ENCODE measurements around the gene TUBA4A. TPM values are rescaled to one million over a fixed set of nuclear protein-coding genes. Genes with fewer than 3 reads are reported as not detected.

TUBA4A gene
- total and polyA plus RNA-seq, 9 donors: 7.9 to 53.6 (median 16.5) TPM

DNA sequence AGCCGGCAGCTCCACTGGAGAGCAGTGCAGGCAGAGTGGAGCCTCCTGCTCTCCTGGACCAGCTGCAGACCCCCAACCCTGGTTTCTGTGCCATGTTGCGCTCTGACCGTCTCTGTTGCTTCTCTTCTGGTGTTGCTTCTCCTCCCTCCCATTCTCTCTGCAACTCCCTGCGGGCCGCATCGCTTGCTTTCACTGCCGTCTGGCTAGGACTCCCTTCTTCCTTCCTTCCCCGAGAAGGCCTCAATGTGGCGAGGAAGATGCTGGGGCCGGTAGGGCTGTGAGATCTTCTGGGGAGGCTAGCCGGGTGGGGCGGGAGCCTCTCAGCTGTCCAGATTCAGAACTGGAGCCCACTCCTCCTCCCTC is 31.6 kb upstream of the TUBA4A start:
- H3K27me3 ChIP-seq: no peaks in the 10 kb centered on the region
- no peaks in the 10 kb centered on the region for H3K9me3 ChIP-seq
- TF ChIP-seq POLR2A (IDR thresholded peaks at IDR 0.05) (no peak), EP300 (IDR thresholded peaks at IDR 0.05) (no peak)
- TF ChIP-seq, protein P1, sequence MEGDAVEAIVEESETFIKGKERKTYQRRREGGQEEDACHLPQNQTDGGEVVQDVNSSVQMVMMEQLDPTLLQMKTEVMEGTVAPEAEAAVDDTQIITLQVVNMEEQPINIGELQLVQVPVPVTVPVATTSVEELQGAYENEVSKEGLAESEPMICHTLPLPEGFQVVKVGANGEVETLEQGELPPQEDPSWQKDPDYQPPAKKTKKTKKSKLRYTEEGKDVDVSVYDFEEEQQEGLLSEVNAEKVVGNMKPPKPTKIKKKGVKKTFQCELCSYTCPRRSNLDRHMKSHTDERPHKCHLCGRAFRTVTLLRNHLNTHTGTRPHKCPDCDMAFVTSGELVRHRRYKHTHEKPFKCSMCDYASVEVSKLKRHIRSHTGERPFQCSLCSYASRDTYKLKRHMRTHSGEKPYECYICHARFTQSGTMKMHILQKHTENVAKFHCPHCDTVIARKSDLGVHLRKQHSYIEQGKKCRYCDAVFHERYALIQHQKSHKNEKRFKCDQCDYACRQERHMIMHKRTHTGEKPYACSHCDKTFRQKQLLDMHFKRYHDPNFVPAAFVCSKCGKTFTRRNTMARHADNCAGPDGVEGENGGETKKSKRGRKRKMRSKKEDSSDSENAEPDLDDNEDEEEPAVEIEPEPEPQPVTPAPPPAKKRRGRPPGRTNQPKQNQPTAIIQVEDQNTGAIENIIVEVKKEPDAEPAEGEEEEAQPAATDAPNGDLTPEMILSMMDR (IDR thresholded peaks at IDR 0.05): no peak
- H3K4me1 ChIP-seq (ENCODE audit: insufficient read depth): peaks cover 11% of the 10 kb centered on the region
- DNase-seq: no peak
- intact Hi-C loops (cut with DNase I): no loop called here
- H3K4me3 ChIP-seq: no peak overlapping the region
- peak overlapping the region; percentile 34 to 90 for H3K27ac ChIP-seq
- 79 to 84% (median 83%) methylated on average over 12 of the region's 12 CpGs for WGBS, 3 donors
- no peaks in the 10 kb centered on the region for H3K36me3 ChIP-seq

DNA sequence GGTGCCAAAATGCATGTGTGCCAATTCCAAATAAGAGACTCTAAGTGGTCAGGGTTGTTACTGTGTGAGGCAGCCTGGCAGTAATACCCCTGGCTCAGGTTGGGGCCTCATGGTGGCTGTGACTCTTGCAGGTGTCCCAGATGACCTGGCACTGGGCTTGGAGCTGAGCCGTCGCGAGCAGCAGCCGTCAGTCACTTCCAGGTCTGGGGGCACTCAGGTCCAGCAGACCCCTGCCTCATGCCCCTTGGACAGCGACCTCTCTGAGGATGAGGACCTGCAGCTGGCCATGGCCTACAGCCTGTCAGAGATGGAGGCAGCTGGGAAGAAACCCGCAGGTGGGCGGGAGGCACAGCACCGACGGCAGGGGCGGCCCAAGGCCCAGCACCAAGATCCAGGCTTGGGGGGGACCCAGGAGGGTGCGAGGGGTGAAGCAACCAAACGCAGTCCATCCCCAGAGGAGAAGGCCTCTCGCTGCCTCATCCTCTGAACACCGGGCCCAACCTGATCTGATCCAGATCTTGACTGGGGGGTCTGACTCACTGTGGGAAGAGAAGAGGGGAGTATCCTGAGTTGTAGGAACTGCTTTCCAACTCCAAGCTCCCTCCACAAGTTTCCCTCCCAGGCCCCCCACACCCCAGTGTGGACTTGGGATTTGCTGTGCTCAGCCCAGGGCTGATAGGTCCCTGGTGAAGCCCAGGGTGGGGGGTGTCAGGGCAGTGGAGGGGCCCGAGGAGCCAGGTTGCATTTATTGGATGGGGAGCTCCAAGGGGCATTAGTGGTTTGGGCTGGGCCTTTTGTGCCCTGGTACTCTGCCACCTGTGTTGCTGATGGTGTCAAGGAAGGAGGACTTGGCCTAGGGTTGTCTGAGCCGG is 31.0 kb upstream of the TUBA4A start:
- intact Hi-C loops (cut with DNase I): no loop called here
- no peaks in the 10 kb centered on the region for H3K9me3 ChIP-seq
- peak in 1 of 5 donors; percentile 35 for DNase-seq
- no peaks in the 10 kb centered on the region for H3K36me3 ChIP-seq
- TF ChIP-seq, protein P1 (IDR thresholded peaks at IDR 0.05): no peak
- TF ChIP-seq EP300 (IDR thresholded peaks at IDR 0.05) (no peak), POLR2A (IDR thresholded peaks at IDR 0.05) (no peak)
- H3K27ac ChIP-seq: peak overlapping the region; percentile 34 to 90
- no peak overlapping the region for H3K4me3 ChIP-seq
- peaks cover 7% of the 10 kb centered on the region for H3K4me1 ChIP-seq (ENCODE audit: insufficient read depth)
- no peaks in the 10 kb centered on the region for H3K27me3 ChIP-seq
- WGBS, 3 donors: 82 to 84% (median 83%) methylated on average over 16 of the region's 16 CpGs

DNA sequence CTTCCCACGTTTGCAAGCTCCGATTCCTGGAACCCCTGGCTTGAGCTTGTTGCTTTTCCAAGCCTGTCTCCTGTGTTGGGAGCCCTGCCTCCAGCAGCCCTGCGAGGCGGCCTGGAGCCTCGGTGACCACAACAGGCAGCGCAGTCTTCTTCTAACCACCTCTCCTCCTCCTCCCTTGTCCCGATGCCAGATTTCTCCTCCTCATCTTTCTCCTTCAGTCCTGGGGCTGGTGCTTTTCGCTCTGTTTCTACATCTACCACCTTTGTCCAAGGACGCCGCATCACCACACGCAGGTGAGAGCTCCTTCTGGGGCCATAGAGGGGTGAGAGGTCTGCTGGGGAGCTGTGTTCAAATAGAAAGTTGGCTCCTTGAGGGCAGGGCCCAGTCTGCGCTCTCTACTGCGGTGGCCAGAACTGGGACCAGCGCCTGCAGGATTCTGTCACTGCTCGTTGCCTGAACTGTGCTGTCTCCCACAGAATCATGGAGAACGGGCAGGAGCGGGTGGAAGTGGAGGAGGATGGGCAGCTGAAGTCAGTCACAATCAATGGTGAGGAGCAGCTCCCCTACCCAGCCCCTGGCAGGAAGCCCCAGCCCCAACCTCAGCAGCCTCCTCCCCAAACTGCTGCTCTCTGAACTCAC is 29.3 kb upstream of the TUBA4A start:
- Histone ChIP-seq H3K36me3 (no peaks in the 10 kb centered on the region), H3K27me3 (no peaks in the 10 kb centered on the region), H3K4me3 (no peak overlapping the region), H3K4me1 (ENCODE audit: insufficient read depth) (peaks cover 6% of the 10 kb centered on the region), H3K9me3 (no peaks in the 10 kb centered on the region), H3K27ac (no peak overlapping the region)
- 75 to 87% (median 87%) methylated on average over 17 of the region's 17 CpGs for WGBS, 3 donors
- intact Hi-C loops (cut with DNase I): no loop called here
- TF ChIP-seq EP300 (IDR thresholded peaks at IDR 0.05): no peak
- TF ChIP-seq POLR2A (IDR thresholded peaks at IDR 0.05): no peak
- TF ChIP-seq, protein P1 (IDR thresholded peaks at IDR 0.05): no peak
- DNase-seq: no peak

DNA sequence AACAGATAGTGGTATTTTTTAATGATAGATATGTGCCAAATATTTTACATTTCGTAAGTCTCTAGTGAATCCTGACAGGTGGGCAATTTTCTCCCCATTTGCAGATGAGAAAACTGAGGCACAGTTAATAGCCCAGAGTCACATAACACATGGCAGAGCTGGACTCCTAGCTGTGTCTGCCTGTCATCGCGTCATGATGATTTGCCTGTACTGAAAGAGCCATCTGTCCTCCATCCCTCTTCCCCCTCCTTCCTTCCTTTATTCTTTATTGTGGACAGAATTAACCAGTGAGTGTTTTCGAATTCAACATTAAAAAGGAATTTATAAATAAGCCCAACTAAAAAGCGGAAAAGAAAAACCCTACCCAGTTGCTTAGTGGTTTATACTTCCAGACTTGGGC is 28.7 kb upstream of the TUBA4A start:
- WGBS, 3 donors: 78 to 84% (median 80%) methylated on average over 5 of the region's 5 CpGs
- H3K4me3 ChIP-seq: no peak overlapping the region
- intact Hi-C loops (cut with DNase I): no loop called here
- peaks cover 12% of the 10 kb centered on the region for H3K4me1 ChIP-seq (ENCODE audit: insufficient read depth)
- no peak overlapping the region for H3K27ac ChIP-seq
- no peak for DNase-seq
- no peak for TF ChIP-seq POLR2A (IDR thresholded peaks at IDR 0.05)
- TF ChIP-seq, protein P1 (IDR thresholded peaks at IDR 0.05): no peak
- no peaks in the 10 kb centered on the region for H3K9me3 ChIP-seq
- no peaks in the 10 kb centered on the region for H3K27me3 ChIP-seq
- no peaks in the 10 kb centered on the region for H3K36me3 ChIP-seq
